ENCODE data around the gene MDM2. TPM values are rescaled to one million over a fixed set of nuclear protein-coding genes. Genes with fewer than 3 reads are reported as not detected.
A peak's percentile ranks its signal among the peaks of the same experiment; 100 is the strongest.

The MDM2 gene
- total and polyA plus RNA-seq, 2 of the 13 experiments (the other 11 are each of a cell fraction or from before 2014, with no cell fraction given) = 29.3 to 314 TPM

GRCh38 chr12:68871921-68872320 is 63.9 kb downstream of the MDM2 start:
- H4K20me1 ChIP-seq (ENCODE audit: insufficient read depth, low read length) = no peaks in the 10 kb centered on the region
- H3K4me1 ChIP-seq (ENCODE audit: insufficient read depth, low read length) = no peaks in the 10 kb centered on the region
- FAIRE-seq = no peak
- CTCF ChIA-PET (ENCODE audit: low intra/inter-chr PET ratio, low total read pairs) = no interaction called here
- peaks cover 0 to 2% of the 10 kb centered on the region in 2 experiments; a peak in 1 of 5 replicates for H3K27me3 ChIP-seq (ENCODE audit: control insufficient read depth in 1 of 2, insufficient read depth in 2 of 2, low read length in 2 of 2)
- H3K27ac ChIP-seq (ENCODE audit: extremely low read length, insufficient read depth, low read length) = no peak overlapping the region
- in situ Hi-C loops (cut with HindIII; ENCODE audit: extremely low pct_ligation_motif_present, low pct_unique_long_range_greater_than_20kb) (loop anchor here (5.0 kb wide), 1 partner anchor 200 kb away; no protein-coding TSS in a partner anchor), intact Hi-C loops (cut with micrococcal nuclease; ENCODE audit: unreplicated experiment) (loop anchor here (1.0 kb wide), 1 partner anchor 198 kb away; no protein-coding TSS in a partner anchor)
- no peaks in the 10 kb centered on the region for H3K79me2 ChIP-seq (ENCODE audit: insufficient read depth, low read length)
- ATAC-seq = peak; percentile 73
- H3K4me2 ChIP-seq (ENCODE audit: low read depth, low read length) = no peak overlapping the region
- no peak overlapping the region for H3K4me3 ChIP-seq (replicated peaks in 1 of 3; ENCODE audit: insufficient read depth in 1 of 3, low read depth in 2 of 3, low read length in 3 of 3)
- H3K36me3 ChIP-seq (replicated peaks in 1 of 2; ENCODE audit: control insufficient read depth in 1 of 2, insufficient read depth in 2 of 2, low read length in 2 of 2) = no peaks in the 10 kb centered on the region
- DNase-seq (ENCODE audit: low spot score) = peak; percentile 23
- H3K9ac ChIP-seq (ENCODE audit: insufficient read depth, low read depth, low read length) = no peak overlapping the region
- no peak overlapping the region for H2AFZ ChIP-seq (ENCODE audit: low read length)
- POLR2A ChIA-PET = no interaction called here
- BruUV-seq (replicated peaks) = no TSS peak
- H3K9me3 ChIP-seq (ENCODE audit: low read length) = no peaks in the 10 kb centered on the region
- 50% methylated on average over 6 of the region's 6 CpGs for WGBS (ENCODE audit: low lambda C conversion rate)
- peak; percentile 45; the same call in 1 of the 2 replicates for TF ChIP-seq SMC3 (IDR thresholded peaks at IDR 0.05; ENCODE audit: low read length)
- no peak for TF ChIP-seq LCORL (IDR thresholded peaks at IDR 0.05)
- TF ChIP-seq LCORL (CRISPR knock-in tag; IDR thresholded peaks at IDR 0.05) = no peak
- TF ChIP-seq, protein P1, sequence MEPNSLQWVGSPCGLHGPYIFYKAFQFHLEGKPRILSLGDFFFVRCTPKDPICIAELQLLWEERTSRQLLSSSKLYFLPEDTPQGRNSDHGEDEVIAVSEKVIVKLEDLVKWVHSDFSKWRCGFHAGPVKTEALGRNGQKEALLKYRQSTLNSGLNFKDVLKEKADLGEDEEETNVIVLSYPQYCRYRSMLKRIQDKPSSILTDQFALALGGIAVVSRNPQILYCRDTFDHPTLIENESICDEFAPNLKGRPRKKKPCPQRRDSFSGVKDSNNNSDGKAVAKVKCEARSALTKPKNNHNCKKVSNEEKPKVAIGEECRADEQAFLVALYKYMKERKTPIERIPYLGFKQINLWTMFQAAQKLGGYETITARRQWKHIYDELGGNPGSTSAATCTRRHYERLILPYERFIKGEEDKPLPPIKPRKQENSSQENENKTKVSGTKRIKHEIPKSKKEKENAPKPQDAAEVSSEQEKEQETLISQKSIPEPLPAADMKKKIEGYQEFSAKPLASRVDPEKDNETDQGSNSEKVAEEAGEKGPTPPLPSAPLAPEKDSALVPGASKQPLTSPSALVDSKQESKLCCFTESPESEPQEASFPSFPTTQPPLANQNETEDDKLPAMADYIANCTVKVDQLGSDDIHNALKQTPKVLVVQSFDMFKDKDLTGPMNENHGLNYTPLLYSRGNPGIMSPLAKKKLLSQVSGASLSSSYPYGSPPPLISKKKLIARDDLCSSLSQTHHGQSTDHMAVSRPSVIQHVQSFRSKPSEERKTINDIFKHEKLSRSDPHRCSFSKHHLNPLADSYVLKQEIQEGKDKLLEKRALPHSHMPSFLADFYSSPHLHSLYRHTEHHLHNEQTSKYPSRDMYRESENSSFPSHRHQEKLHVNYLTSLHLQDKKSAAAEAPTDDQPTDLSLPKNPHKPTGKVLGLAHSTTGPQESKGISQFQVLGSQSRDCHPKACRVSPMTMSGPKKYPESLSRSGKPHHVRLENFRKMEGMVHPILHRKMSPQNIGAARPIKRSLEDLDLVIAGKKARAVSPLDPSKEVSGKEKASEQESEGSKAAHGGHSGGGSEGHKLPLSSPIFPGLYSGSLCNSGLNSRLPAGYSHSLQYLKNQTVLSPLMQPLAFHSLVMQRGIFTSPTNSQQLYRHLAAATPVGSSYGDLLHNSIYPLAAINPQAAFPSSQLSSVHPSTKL (CRISPR knock-in tag; IDR thresholded peaks at IDR 0.05) = no peak
- TF ChIP-seq, protein P2, sequence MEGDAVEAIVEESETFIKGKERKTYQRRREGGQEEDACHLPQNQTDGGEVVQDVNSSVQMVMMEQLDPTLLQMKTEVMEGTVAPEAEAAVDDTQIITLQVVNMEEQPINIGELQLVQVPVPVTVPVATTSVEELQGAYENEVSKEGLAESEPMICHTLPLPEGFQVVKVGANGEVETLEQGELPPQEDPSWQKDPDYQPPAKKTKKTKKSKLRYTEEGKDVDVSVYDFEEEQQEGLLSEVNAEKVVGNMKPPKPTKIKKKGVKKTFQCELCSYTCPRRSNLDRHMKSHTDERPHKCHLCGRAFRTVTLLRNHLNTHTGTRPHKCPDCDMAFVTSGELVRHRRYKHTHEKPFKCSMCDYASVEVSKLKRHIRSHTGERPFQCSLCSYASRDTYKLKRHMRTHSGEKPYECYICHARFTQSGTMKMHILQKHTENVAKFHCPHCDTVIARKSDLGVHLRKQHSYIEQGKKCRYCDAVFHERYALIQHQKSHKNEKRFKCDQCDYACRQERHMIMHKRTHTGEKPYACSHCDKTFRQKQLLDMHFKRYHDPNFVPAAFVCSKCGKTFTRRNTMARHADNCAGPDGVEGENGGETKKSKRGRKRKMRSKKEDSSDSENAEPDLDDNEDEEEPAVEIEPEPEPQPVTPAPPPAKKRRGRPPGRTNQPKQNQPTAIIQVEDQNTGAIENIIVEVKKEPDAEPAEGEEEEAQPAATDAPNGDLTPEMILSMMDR (CRISPR knock-in tag; IDR thresholded peaks at IDR 0.05) = peak; percentile 52
- no peak for TF ChIP-seq MNT (IDR thresholded peaks at IDR 0.05)
- TF ChIP-seq FOXJ3 (CRISPR knock-in tag; IDR thresholded peaks at IDR 0.05; ENCODE audit: borderline replicate concordance) = no peak
- TF ChIP-seq, protein P3, sequence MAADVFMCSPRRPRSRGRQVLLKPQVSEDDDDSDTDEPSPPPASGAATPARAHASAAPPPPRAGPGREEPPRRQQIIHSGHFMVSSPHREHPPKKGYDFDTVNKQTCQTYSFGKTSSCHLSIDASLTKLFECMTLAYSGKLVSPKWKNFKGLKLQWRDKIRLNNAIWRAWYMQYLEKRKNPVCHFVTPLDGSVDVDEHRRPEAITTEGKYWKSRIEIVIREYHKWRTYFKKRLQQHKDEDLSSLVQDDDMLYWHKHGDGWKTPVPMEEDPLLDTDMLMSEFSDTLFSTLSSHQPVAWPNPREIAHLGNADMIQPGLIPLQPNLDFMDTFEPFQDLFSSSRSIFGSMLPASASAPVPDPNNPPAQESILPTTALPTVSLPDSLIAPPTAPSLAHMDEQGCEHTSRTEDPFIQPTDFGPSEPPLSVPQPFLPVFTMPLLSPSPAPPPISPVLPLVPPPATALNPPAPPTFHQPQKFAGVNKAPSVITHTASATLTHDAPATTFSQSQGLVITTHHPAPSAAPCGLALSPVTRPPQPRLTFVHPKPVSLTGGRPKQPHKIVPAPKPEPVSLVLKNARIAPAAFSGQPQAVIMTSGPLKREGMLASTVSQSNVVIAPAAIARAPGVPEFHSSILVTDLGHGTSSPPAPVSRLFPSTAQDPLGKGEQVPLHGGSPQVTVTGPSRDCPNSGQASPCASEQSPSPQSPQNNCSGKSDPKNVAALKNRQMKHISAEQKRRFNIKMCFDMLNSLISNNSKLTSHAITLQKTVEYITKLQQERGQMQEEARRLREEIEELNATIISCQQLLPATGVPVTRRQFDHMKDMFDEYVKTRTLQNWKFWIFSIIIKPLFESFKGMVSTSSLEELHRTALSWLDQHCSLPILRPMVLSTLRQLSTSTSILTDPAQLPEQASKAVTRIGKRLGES (CRISPR knock-in tag; IDR thresholded peaks at IDR 0.05; ENCODE audit: borderline replicate concordance) = no peak
- TF ChIP-seq ZBTB46 (CRISPR knock-in tag; IDR thresholded peaks at IDR 0.05; ENCODE audit: borderline replicate concordance) = no peak
- TF ChIP-seq ZNF850 (CRISPR knock-in tag; conservative IDR thresholded peaks at IDR 0.05) = no peak
- no peak for TF ChIP-seq PTBP1 (IDR thresholded peaks at IDR 0.05; ENCODE audit: low read depth, low read length, poor library complexity, severe bottlenecking)
- TF ChIP-seq ZNF496 (CRISPR knock-in tag; IDR thresholded peaks at IDR 0.05; ENCODE audit: insufficient replicate concordance) = no peak

Measured in HepG2 (cell line).